KMS-11 (cell line): ENCODE measurements around the gene ATPAF1.

Source experiments
- H2AFZ ChIP-seq: fragments of 200-600 bp; sonication (generic); 2 replicates; pipeline ENCODE4 v1.6.1; 2016; ENCODE audit warnings: antibody characterized with exemption, mixed run types, low read depth
- H3K27ac ChIP-seq: fragments of 200-600 bp; sonication (generic); 2 replicates; pipeline ENCODE4 v1.6.1; 2016; ENCODE audit warnings: mild to moderate bottlenecking, mixed run types
- H3K27me3 ChIP-seq: fragments of 200-600 bp; sonication (generic); 2 replicates; pipeline ENCODE4 v1.6.1; 2017; ENCODE audit warnings: mild to moderate bottlenecking, low read depth, mixed run types, moderate library complexity; ENCODE audit not compliant: insufficient read depth
- H3K36me3 ChIP-seq: fragments of 200-600 bp; sonication (generic); 2 replicates; pipeline ENCODE4 v1.6.1; 2017; ENCODE audit warnings: mild to moderate bottlenecking, mixed run types; ENCODE audit not compliant: insufficient read depth
- H3K4me1 ChIP-seq: fragments of 200-600 bp; sonication (generic); 2 replicates; pipeline ENCODE4 v1.6.1; 2016; ENCODE audit warnings: mild to moderate bottlenecking, low read depth, mixed run types; ENCODE audit not compliant: poor library complexity, severe bottlenecking
- H3K4me2 ChIP-seq: fragments of 200-600 bp; sonication (generic); 2 replicates; pipeline ENCODE4 v1.7.0; 2016; ENCODE audit warnings: mild to moderate bottlenecking, mixed run types
- H3K4me3 ChIP-seq: fragments of 200-600 bp; sonication (generic); IDR thresholded peaks from 2 replicates; pipeline ENCODE4 v1.6.1; 2017; ENCODE audit warnings: low read depth, low read length, mixed read lengths; ENCODE audit not compliant: insufficient read depth
- H3K79me2 ChIP-seq: fragments of 200-600 bp; sonication (generic); 2 replicates; pipeline ENCODE4 v1.6.1; 2016; ENCODE audit warnings: low read depth, mixed run types; ENCODE audit not compliant: insufficient read depth
- H3K9ac ChIP-seq: fragments of 200-600 bp; sonication (generic); 2 replicates; pipeline ENCODE4 v1.6.1; 2016; ENCODE audit warnings: mild to moderate bottlenecking, mixed run types
- H4K20me1 ChIP-seq: fragments of 200-600 bp; sonication (generic); 2 replicates; pipeline ENCODE4 v1.6.1; 2016; ENCODE audit warnings: mild to moderate bottlenecking, mixed run types; ENCODE audit not compliant: insufficient read depth
- TF ChIP-seq, protein P1 (sequence below): fragments of 200-600 bp; sonication (generic); conservative IDR thresholded peaks from 2 replicates; pipeline ENCODE4 v1.6.1; 2017; ENCODE audit warnings: low read depth, mild to moderate bottlenecking, antibody characterized with exemption, low read length, moderate library complexity, mixed read lengths

Gene ATPAF1

DNA sequence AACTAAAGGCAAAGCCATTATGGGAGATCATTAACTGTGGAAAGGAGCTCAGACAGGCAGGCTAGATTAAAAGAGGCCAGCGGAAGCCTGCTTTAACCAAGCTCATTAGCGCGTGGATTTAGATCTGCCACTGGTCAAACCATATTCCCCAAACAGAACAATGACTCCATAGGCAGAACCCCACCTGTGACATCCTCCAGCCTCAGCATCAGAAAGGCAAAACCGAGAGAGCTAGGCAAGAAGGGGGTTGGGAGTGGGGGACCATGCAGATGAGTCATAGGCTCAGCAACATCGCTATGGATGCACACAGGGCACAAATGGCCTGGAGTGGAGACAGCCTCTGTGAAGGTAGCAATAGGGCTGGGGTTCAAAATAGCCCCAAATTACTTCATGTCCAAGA lies 84.7 kb downstream of the ATPAF1 start:
- Histone ChIP-seq H2AFZ (no peak overlapping the region), H3K4me2 (no peak overlapping the region), H4K20me1 (no peaks in the 10 kb centered on the region), H3K4me1 (no peaks in the 10 kb centered on the region), H3K27me3 (no peaks in the 10 kb centered on the region), H3K4me3 (no peak overlapping the region), H3K27ac (no peak overlapping the region), H3K9ac (no peak overlapping the region), H3K79me2 (no peaks in the 10 kb centered on the region), H3K36me3 (no peaks in the 10 kb centered on the region)
- TF ChIP-seq, protein P1, sequence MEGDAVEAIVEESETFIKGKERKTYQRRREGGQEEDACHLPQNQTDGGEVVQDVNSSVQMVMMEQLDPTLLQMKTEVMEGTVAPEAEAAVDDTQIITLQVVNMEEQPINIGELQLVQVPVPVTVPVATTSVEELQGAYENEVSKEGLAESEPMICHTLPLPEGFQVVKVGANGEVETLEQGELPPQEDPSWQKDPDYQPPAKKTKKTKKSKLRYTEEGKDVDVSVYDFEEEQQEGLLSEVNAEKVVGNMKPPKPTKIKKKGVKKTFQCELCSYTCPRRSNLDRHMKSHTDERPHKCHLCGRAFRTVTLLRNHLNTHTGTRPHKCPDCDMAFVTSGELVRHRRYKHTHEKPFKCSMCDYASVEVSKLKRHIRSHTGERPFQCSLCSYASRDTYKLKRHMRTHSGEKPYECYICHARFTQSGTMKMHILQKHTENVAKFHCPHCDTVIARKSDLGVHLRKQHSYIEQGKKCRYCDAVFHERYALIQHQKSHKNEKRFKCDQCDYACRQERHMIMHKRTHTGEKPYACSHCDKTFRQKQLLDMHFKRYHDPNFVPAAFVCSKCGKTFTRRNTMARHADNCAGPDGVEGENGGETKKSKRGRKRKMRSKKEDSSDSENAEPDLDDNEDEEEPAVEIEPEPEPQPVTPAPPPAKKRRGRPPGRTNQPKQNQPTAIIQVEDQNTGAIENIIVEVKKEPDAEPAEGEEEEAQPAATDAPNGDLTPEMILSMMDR = no peak

DNA sequence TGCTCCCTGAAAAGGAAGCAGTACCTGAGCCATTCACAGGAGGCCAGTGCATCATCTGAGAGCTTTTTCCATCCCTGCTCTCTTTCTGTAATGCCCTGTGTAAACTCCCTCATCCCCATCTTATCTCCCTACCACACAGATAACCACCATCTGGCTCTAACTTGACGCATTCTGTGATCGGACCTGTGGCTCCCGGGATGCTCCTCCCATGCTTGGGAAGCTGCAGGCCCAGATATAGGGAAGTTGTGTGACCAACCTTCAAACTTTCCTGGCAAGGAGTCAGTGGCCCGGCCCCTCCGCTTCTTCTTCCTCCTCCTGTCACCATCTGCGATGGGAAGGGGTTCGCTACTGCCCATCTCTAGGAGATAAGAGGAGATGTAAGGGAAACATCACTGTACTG lies 85.2 kb downstream of the ATPAF1 start:
- Histone ChIP-seq H3K9ac (no peak overlapping the region), H4K20me1 (no peaks in the 10 kb centered on the region), H3K27me3 (no peaks in the 10 kb centered on the region), H3K36me3 (no peaks in the 10 kb centered on the region), H3K4me3 (no peak overlapping the region), H3K79me2 (no peaks in the 10 kb centered on the region), H2AFZ (no peak overlapping the region), H3K4me1 (no peaks in the 10 kb centered on the region), H3K4me2 (no peak overlapping the region), H3K27ac (no peak overlapping the region)
- TF ChIP-seq, protein P1 = no peak
